ENCODE results near the gene MFAP3. TPM values are rescaled to one million over a fixed set of nuclear protein-coding genes. Genes with fewer than 3 reads are reported as not detected.
A peak's percentile ranks its signal among the peaks of the same experiment; 100 is the strongest.
"Not testable (repeated sequence)": the region's sequence is repeated elsewhere in the genome, so short reads cannot be mapped to it uniquely, and the experiment has no call there.

The MFAP3 gene
- total RNA-seq, 1 donor from 2014 or later = 145 TPM

- peak; percentile 12 for DNase-seq
Observed at GRCh38 chr5:154055201-154055600, 16.4 kb downstream of the MFAP3 start.

GRCh38 chr5:154058055-154059038 lies 19.6 kb downstream of the MFAP3 start:
- peak; percentile 33 for DNase-seq

GRCh38 chr5:154059039-154059430 lies 20.3 kb downstream of the MFAP3 start:
- no peak for DNase-seq

GRCh38 chr5:154059583-154059982 lies 20.8 kb downstream of the MFAP3 start:
- no peak for DNase-seq

GRCh38 chr5:154060606-154061005 lies 21.8 kb downstream of the MFAP3 start:
- DNase-seq = no peak

DNA sequence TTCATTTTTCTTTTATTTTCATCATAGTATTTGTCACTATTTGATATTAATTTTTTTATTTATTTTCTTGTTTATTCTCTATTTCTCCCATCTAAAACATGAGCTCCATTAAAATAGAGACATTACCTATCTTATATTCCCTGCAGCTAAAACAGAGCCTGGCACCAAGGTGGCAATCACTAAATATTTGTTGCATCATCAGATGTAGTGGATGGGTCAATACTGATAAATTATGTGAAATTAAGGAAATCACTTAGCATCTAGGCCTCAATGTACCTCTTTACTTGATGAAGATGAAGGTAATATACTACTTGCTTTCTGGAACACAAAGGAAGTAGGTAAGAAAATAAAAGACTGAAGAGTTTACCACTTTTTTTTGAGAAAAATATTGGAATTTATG lies 24.6 kb downstream of the MFAP3 start:
- DNase-seq = no peak

- no peak for DNase-seq
Observed at GRCh38 chr5:154065971-154066370, 27.2 kb downstream of the MFAP3 start.

- DNase-seq = not testable (repeated sequence)
Observed at GRCh38 chr5:154069854-154070253, 31.1 kb downstream of the MFAP3 start.

DNA sequence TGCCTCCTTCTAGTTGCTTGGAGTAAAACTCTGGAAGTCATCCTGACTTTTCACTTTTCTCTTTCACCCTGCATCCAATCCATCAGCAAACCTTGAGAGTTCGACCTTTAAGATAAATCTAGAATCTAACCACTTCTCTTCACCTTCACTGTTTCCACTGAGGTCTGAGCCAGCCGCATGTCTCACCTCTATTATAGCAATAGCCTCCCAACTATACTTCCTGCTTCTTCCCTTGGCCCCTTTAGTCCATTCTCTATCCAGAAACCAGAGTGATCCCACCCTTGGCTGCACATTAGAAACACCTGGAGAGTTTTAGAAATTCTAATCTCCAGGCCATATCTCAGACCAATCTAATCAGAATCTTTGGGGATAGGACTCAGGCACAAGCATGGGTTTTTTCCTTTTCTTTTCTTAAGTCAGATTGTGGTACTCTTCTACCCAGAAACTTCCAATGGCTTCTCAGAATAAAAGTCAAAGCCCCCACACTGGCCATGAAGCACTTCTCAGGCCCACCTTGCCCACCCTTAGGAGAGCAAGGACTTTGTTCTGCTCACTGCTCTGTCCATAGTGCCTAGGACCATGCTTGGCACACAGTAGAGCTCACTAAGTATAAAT lies 33.1 kb downstream of the MFAP3 start:
- DNase-seq = no peak

DNA sequence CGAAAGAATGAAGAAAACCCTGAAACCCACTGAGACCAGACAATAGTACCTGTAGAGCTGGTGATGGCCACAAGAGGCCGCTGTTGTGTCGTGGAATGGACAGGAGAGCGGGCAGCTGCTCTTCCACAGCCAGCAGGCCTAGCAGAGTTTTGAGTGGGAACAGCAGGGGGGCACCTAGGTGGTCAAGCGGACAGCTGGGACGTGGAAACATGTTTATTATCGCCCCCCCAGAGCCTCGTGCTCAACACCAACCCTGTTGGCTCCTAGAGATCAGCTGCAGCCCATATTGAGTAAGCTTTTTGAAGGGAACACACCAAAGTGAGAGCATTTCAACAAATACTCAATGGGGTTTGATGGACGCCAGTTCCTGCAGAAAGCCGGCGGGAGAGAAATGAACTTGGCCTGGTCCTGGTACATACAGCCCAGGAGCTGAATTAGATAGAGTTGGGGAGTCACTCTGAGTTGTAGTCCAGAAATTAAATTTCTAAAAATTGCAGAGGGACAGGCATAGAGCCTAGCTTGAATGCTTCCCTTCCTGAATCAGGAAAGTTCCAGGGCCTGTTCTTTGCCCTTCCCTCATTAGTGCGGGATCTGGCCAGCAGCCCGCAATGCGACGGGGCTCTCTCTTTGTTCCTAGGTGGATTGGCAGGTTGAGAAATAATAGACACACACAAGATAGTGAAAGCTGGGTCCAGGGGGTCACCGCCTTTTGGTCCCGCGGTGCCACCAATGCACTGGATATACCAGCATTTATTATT lies 33.8 kb downstream of the MFAP3 start:
- DNase-seq = peak; percentile 88

GRCh38 chr5:154076240-154076922 lies 37.6 kb downstream of the MFAP3 start:
- no peak for DNase-seq

DNA sequence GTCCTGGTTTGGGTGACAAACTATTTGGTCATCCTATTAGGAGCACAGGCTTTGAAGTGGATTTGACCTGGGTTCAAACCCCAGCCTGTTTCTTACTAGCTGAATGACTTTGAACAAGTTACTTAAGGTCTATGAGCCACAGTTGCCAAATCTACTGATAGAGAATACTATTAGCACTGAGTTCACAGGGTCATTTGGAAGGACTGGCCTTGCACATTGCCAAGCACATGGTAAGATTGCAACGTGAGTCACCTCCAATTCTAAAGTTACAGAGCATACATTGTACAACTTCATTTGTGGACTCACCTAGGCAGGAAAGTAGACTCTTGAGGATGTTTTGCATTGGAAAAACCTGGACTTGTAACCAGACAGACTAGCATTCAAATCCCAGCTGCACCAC lies 38.9 kb downstream of the MFAP3 start:
- no peak for DNase-seq

DNA sequence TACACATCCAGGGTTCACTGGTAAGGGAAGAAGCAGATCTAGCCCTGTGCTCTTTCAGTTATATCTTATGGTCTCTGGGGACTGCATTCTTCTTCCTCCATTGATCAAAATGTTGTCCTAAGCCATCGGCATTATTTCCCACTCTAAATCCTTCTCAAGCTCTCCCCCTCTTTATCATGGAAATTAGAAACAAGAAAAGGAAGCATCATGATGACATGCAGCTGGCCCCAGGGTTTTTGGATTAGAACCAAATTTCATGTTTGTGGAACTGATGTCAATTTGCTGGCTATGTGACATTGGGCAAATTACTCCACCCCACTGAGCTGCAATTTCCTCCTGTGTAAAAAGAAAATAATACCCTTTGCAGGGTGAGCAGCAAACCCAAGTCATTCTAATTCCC lies 39.5 kb downstream of the MFAP3 start:
- no peak for DNase-seq

GRCh38 chr5:154081246-154081645 lies 42.5 kb downstream of the MFAP3 start:
- no peak for DNase-seq

DNA sequence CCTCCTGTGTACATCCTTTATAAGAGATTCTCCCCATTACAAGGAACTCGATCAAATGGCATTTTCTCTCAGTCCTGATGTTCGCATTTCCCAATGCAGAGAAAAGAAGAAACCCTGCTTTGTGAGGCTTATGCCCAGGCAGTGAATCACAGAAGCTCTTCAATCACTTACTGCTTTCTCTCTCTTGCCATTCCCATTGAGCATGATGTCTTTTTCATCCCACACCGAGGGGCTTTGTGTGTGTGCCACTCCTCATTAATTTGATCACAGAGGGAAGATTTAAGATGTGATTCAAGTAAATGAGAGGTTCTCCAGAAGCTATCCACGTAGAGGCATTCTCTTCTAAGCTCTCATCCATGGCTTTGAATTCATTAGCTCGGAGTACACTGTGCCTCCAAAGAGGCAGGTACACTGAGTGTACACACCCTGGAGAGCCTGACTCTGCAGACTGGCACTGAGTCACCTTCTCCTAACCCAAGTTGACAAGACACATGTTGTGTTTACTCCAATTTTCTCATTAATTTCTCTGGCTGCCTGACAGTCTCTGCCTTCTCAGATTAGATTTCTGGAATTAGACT lies 45.4 kb downstream of the MFAP3 start:
- no peak for DNase-seq

- DNase-seq = no peak
Observed at GRCh38 chr5:154086146-154086545, 47.4 kb downstream of the MFAP3 start.

DNA sequence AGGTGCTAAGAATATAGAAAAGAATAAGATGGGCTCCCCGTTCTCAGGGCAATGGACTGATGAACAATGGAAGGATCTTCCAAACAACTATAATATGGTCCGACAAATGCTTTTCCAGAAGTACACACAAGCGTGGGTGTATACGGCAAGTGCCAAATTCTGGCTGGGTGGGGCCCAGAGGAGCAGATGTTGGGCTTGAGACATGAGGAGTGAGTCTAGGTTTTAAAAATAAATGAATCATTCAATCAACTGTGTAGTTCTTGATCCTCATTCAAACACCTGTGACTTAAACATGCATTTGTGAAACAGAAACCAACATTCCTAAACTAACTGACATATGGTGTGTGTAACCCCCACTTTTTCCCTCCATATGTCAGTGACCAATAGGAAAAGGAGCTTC lies 47.9 kb downstream of the MFAP3 start:
- no peak for DNase-seq

DNA sequence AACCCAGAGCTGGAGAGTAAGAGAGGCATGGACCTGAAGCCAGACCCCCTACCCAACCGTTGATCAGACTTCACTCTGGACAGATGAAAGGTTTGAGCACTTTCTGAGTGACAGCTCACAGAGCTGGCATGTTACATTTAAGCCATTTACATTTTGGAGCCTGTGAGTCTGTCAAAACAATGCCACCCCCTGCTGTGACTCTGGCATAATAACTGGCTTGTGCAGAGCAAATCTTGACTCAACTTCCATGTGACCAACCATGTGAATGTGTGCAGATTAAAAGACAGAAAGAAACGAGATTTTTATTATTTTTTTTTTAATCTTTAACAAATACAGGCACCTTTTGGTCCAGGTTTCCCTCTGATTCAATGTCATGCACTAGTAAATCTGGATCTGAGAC lies 48.5 kb downstream of the MFAP3 start:
- DNase-seq = no peak

DNA sequence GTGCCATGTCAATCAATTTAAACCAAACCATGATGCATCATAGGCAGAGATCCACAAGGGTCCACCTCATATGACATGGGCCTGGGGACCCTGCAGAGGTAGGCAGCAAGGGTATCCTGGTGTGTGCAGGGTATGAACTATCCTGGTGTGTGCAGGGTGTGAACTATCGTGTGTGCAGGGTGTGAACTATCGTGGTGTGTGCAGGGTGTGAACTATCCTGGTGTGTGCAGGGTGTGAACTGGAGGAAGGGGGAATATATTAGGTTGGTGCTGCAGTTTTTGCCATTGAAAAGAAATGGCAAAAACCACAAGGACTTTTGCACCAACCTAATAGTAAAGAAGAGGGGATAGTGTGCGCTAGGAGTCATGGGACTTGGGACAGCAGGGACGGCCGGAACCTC lies 50.0 kb downstream of the MFAP3 start:
- DNase-seq = no peak

GRCh38 chr5:154090656-154091055 lies 51.9 kb downstream of the MFAP3 start:
- no peak for DNase-seq

GRCh38 chr5:154092356-154093141 lies 53.8 kb downstream of the MFAP3 start:
- DNase-seq = no peak

DNA sequence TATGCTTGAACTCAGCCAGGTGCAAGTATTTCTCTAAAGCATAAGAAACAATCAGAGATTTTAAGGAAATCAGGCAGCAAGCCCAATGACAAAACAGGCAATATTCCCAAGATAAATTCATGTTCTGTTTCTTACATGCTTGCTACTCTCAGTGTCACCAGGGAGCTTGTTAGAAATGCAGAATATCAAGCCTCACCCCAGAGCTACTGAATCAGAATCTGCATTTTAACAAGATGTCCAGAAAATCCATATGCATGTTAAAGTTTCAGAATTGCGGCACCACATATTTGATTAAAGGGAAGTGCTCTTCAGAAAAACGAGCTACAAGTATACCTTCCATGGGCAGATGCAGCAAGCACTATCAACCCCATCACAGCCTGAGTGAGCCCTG lies 54.4 kb downstream of the MFAP3 start:
- no peak for DNase-seq
